Right lobe of liver (tissue), 4 donors: Measurements from ENCODE around the gene AURKAIP1.

Source experiments
- CTCF ChIP-seq, 4 donors: fragments of 200-600 bp in 3 of 4; fragments of 450-650 bp in 1 of 4; IDR thresholded peaks; one replicate each; pipeline versions ENCODE4 v1.5.1 to v1.8.0; 2016 to 2022; ENCODE audit warnings: antibody characterized with exemption in 4 of 4, mild to moderate bottlenecking in 2 of 4
- POLR2A ChIP-seq: fragments of 450-650 bp; IDR thresholded peaks from one replicate; pipeline ENCODE4 v1.6.1; 2017; ENCODE audit warnings: antibody characterized with exemption, mild to moderate bottlenecking
- donor health status: DM: no; HTN: no; CAD: no.
- donor health status: DM: no; HTN: no; CAD: no.
- donor health status: DM: no; HTN: yes; CAD: no.

- no peak for TF ChIP-seq CTCF (IDR thresholded peaks at IDR 0.05)
- no peak for TF ChIP-seq POLR2A
These were observed 15.1 kb downstream of the AURKAIP1 start for GRCh38 chr1:1359664-1360468.
